Measurements from ENCODE around the gene JUNB. TPM values are rescaled to one million over a fixed set of nuclear protein-coding genes. Genes with fewer than 3 reads are reported as not detected.

The JUNB gene
- total and polyA plus RNA-seq, 2 of the 13 experiments (the other 11 are each of a cell fraction or from before 2014, with no cell fraction given): 7.7 to 8.2 TPM

- peak; percentile 90 for TF ChIP-seq NRL (CRISPR knock-in tag; IDR thresholded peaks at IDR 0.05; ENCODE audit: borderline replicate concordance)
- no peak for TF ChIP-seq MBNL3 (CRISPR knock-in tag; conservative IDR thresholded peaks at IDR 0.05)
- peak; percentile 60 for TF ChIP-seq HDAC2 (CRISPR knock-in tag; IDR thresholded peaks at IDR 0.05)
- TF ChIP-seq ISX (CRISPR knock-in tag; conservative IDR thresholded peaks at IDR 0.05): 0 out of 2 replicates have a peak, but pooled peaks have one; percentile 47
- no peak for TF ChIP-seq ATF4 (CRISPR knock-in tag; IDR thresholded peaks at IDR 0.05)
- peak; percentile 72 for TF ChIP-seq ELF3 (CRISPR knock-in tag; IDR thresholded peaks at IDR 0.05)
- TF ChIP-seq FOXA1 (IDR thresholded peaks at IDR 0.05): no peak
- TF ChIP-seq FOXA1 (CRISPR knock-in tag; IDR thresholded peaks at IDR 0.05): peak; percentile 37; the same call in 1 of the 2 replicates
- TF ChIP-seq ZNF746 (CRISPR knock-in tag; IDR thresholded peaks at IDR 0.05): peak; percentile 77
- TF ChIP-seq TCF7L2 (IDR thresholded peaks at IDR 0.05; ENCODE audit: low read depth, low read length): no peak
- no peak for TF ChIP-seq ASH2L (IDR thresholded peaks at IDR 0.05; ENCODE audit: insufficient read length, low read depth, low read length)
- no peak for TF ChIP-seq ZNF382 (CRISPR knock-in tag; IDR thresholded peaks at IDR 0.05; ENCODE audit: borderline replicate concordance)
- peak; percentile 69 for TF ChIP-seq ZNF749 (CRISPR knock-in tag; IDR thresholded peaks at IDR 0.05; ENCODE audit: borderline replicate concordance)
- 0 out of 2 replicates have a peak, but pooled peaks have one; percentile 9 for TF ChIP-seq ZNF331 (CRISPR knock-in tag; IDR thresholded peaks at IDR 0.05)
- TF ChIP-seq DMTF1 (CRISPR knock-in tag; IDR thresholded peaks at IDR 0.05): no peak
- no peak for TF ChIP-seq ZNF577 (CRISPR knock-in tag; IDR thresholded peaks at IDR 0.05; ENCODE audit: borderline replicate concordance, low read depth)
- no peak for TF ChIP-seq HOMEZ (CRISPR knock-in tag; IDR thresholded peaks at IDR 0.05; ENCODE audit: low read depth)
- no peak for TF ChIP-seq ZNF547 (CRISPR knock-in tag; IDR thresholded peaks at IDR 0.05)
- no peak for TF ChIP-seq KAT7 (CRISPR knock-in tag; IDR thresholded peaks at IDR 0.05; ENCODE audit: borderline replicate concordance)
- TF ChIP-seq ZBTB44 (CRISPR knock-in tag; IDR thresholded peaks at IDR 0.05): no peak
- no peak for TF ChIP-seq MED13 (CRISPR knock-in tag; IDR thresholded peaks at IDR 0.05)
- TF ChIP-seq ZNF639 (CRISPR knock-in tag; conservative IDR thresholded peaks at IDR 0.05): peak; percentile 72; the same call in 1 of the 2 replicates
- TF ChIP-seq ZNF101 (CRISPR knock-in tag; IDR thresholded peaks at IDR 0.05; ENCODE audit: borderline replicate concordance, low read depth): no peak
These were observed 966 bp downstream of the JUNB start (continued) for GRCh38 chr19:12792051-12792852.

Measured in HepG2 (cell line).